ENCODE data around the gene ALDH7A1.

DNA sequence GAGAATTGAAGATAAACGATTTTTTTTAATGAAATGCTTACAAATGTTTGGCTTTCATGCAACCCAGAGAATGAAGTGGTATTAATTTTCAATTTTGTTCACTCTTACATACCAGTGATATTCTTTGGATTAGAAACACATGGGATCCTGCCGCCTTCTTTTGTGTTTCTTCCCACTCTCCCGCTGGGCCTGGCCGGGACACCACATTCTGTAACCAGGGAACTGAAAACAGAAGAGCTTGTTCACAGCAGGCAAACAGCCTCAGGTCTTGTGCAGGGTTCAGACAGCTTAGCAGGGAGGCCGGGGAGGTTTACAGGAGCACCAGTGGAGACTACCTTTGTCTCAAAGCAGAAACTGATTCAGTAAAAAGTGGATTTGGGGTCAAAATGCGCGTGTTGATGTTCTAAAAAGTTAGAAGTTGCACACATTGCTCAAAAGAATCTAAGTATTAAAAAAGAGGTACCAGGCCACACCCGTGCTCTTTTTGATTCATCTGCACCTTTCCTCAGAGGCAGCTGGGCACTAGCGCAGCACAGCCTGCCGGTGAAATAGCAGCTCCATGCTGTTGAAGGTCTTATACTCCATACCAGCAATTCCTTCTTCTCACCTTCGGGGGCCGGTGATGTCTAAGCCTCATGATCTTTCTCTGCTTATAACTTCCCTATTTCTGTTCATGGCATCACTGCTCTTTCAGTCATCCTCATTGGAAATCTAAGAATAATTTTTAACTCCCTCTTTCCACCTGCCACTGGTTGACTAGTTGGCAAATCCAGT is 104.7 kb downstream of the ALDH7A1 start:
- TF ChIP-seq POLR2A (IDR thresholded peaks at IDR 0.05; ENCODE audit: low read depth, low read length), result no peak
- no peak for TF ChIP-seq CEBPB (IDR thresholded peaks at IDR 0.05; ENCODE audit: borderline replicate concordance in 1 of 2, low read depth in 2 of 2, low read length in 2 of 2)
- TF ChIP-seq NFXL1 (IDR thresholded peaks at IDR 0.05; ENCODE audit: borderline replicate concordance), result no peak
- no peak for TF ChIP-seq POLR2AphosphoS5 (IDR thresholded peaks at IDR 0.05; ENCODE audit: low read length)
